HG03139 (cell line): ENCODE data around the gene KCNJ11.

Experiments used
- ATAC-seq: cut with Tn5 transposase; IDR thresholded peaks from one replicate; pipeline ENCODE4 v1.9.1; 2021; ENCODE audit not compliant: unreplicated experiment

The KCNJ11 gene

GRCh38 chr11:17369094-17369493 lies 19.4 kb downstream of the KCNJ11 start:
- ATAC-seq = no peak

GRCh38 chr11:17368551-17368950 lies 19.9 kb downstream of the KCNJ11 start:
- ATAC-seq = no peak

- no peak for ATAC-seq
Observed at GRCh38 chr11:17366495-17366894, 22.0 kb downstream of the KCNJ11 start.

- ATAC-seq = no peak
Observed at GRCh38 chr11:17354601-17354991, 33.9 kb downstream of the KCNJ11 start.

GRCh38 chr11:17353821-17354600 lies 34.4 kb downstream of the KCNJ11 start:
- ATAC-seq = no peak

- no peak for ATAC-seq
Observed at GRCh38 chr11:17352950-17353820, 35.3 kb downstream of the KCNJ11 start.

GRCh38 chr11:17351510-17352176 lies 36.8 kb downstream of the KCNJ11 start, which contains the start of gene NCR3LG1:
TSS of gene NCR3LG1 (plus strand) at chr11:17351800. CDS start at chr11:17351970, 170 bp downstream.
- no peak for ATAC-seq

GRCh38 chr11:17351172-17351509 lies 37.3 kb downstream of the KCNJ11 start:
- ATAC-seq = no peak

GRCh38 chr11:17350455-17351171 lies 37.8 kb downstream of the KCNJ11 start:
- no peak for ATAC-seq

- no peak for ATAC-seq
Observed at GRCh38 chr11:17347676-17348075, 40.8 kb downstream of the KCNJ11 start.

- ATAC-seq = no peak
Observed at GRCh38 chr11:17343907-17344306, 44.6 kb downstream of the KCNJ11 start.

GRCh38 chr11:17343257-17343656 lies 45.2 kb downstream of the KCNJ11 start:
- no peak for ATAC-seq
